ENCODE results near the gene GNG4.

DNA sequence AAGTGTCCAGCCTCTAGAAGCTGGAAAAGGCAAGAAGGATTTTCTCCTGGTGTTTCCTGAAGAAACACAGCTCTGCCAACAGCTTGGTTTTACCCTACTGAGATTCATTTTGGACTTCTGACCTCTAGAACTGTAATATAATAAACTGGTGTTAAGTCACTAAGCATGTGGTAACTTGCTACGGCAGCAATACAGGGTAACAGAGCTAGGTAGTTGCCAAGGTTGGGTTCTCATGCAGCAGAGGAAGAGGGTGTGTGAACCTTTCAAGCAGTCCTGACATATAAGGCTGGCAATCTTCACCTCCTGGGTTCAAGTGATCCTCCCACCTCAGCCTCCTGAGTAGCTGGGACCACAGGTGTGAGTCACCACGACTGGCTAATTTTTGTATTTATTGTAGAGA, 36.0 kb downstream of the GNG4 start:
- TF ChIP-seq, protein P1, sequence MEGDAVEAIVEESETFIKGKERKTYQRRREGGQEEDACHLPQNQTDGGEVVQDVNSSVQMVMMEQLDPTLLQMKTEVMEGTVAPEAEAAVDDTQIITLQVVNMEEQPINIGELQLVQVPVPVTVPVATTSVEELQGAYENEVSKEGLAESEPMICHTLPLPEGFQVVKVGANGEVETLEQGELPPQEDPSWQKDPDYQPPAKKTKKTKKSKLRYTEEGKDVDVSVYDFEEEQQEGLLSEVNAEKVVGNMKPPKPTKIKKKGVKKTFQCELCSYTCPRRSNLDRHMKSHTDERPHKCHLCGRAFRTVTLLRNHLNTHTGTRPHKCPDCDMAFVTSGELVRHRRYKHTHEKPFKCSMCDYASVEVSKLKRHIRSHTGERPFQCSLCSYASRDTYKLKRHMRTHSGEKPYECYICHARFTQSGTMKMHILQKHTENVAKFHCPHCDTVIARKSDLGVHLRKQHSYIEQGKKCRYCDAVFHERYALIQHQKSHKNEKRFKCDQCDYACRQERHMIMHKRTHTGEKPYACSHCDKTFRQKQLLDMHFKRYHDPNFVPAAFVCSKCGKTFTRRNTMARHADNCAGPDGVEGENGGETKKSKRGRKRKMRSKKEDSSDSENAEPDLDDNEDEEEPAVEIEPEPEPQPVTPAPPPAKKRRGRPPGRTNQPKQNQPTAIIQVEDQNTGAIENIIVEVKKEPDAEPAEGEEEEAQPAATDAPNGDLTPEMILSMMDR (conservative IDR thresholded peaks at IDR 0.05 in 1 of 2, IDR thresholded peaks at IDR 0.05 in 1 of 2; ENCODE audit: low read depth in 1 of 2, low read length in 2 of 2) = no peak
- no peak for TF ChIP-seq EZH2 (IDR thresholded peaks at IDR 0.05; ENCODE audit: low read length, missing control alignments)
